Colon (tissue), 2 donors: ENCODE measurements around the gene RPTOR.

ENCODE experiments used
- FAIRE-seq: peaks from 2 replicates; lab custom pipeline; 2012; peaks lifted over from hg19 to GRCh38; lab: Jason Lieb, UNC
- donor health status: control.
- donor health status: control.

Gene RPTOR

GRCh38 chr17:80769516-80769915, 224.9 kb downstream of the RPTOR start:
- no peak for FAIRE-seq

GRCh38 chr17:80769936-80770625, 225.4 kb downstream of the RPTOR start:
- FAIRE-seq, result no peak

GRCh38 chr17:80770881-80771611, 226.4 kb downstream of the RPTOR start:
- FAIRE-seq, result no peak

GRCh38 chr17:80771612-80772005, 227.0 kb downstream of the RPTOR start:
- no peak for FAIRE-seq

- no peak for FAIRE-seq
These were observed 228.2 kb downstream of the RPTOR start for GRCh38 chr17:80772906-80773242.

- FAIRE-seq, result no peak
These were observed 228.8 kb downstream of the RPTOR start for GRCh38 chr17:80773243-80773991.

GRCh38 chr17:80774146-80774545, 229.5 kb downstream of the RPTOR start:
- FAIRE-seq, result no peak

GRCh38 chr17:80774643-80775281, 230.1 kb downstream of the RPTOR start:
- no peak for FAIRE-seq

GRCh38 chr17:80775863-80776262, 231.2 kb downstream of the RPTOR start:
- no peak for FAIRE-seq

GRCh38 chr17:80777274-80777673, 232.6 kb downstream of the RPTOR start:
- no peak for FAIRE-seq

GRCh38 chr17:80778716-80779115, 234.1 kb downstream of the RPTOR start:
- FAIRE-seq, result no peak

- FAIRE-seq, result no peak
These were observed 234.7 kb downstream of the RPTOR start for GRCh38 chr17:80779336-80779735.

GRCh38 chr17:80779961-80780380, 235.3 kb downstream of the RPTOR start:
- no peak for FAIRE-seq

- FAIRE-seq, result no peak
These were observed 236.0 kb downstream of the RPTOR start for GRCh38 chr17:80780381-80781198.

- FAIRE-seq, result no peak
These were observed 236.6 kb downstream of the RPTOR start for GRCh38 chr17:80781211-80781610.

- FAIRE-seq, result no peak
These were observed 237.2 kb downstream of the RPTOR start for GRCh38 chr17:80781807-80782277.

GRCh38 chr17:80782536-80783427, 238.1 kb downstream of the RPTOR start:
- no peak for FAIRE-seq

- FAIRE-seq, result no peak
These were observed 238.8 kb downstream of the RPTOR start for GRCh38 chr17:80783486-80783885.

- no peak for FAIRE-seq
These were observed 239.3 kb downstream of the RPTOR start for GRCh38 chr17:80783971-80784370.

GRCh38 chr17:80785477-80786178, 241.0 kb downstream of the RPTOR start:
- FAIRE-seq, result no peak
